HepG2 (cell line): ENCODE data around the gene CYP46A1. TPM values are rescaled to one million over a fixed set of nuclear protein-coding genes. Genes with fewer than 3 reads are reported as not detected.
A peak's percentile ranks its signal among the peaks of the same experiment; 100 is the strongest.

ENCODE experiments used
- SRSF4 ChIP-seq: fragments of 200-400 bp; formaldehyde crosslinking; IDR thresholded peaks from one replicate; pipeline ENCODE4 v1.6.1; 2018; ENCODE audit warnings: mild to moderate bottlenecking, low read depth, low read length, moderate library complexity; ENCODE audit not compliant: poor library complexity, severe bottlenecking
- SRSF9 ChIP-seq: fragments of 200-400 bp; formaldehyde crosslinking; IDR thresholded peaks from 2 replicates; pipeline ENCODE4 v1.6.1; 2018; ENCODE audit warnings: borderline replicate concordance, mild to moderate bottlenecking, low read depth, low read length; ENCODE audit not compliant: insufficient read depth, poor library complexity, severe bottlenecking
- ZFX ChIP-seq: sonication (generic); formaldehyde crosslinking; IDR thresholded peaks from 2 replicates; pipeline ENCODE4 v1.4.0; 2020; ENCODE audit warnings: mild to moderate bottlenecking, low read depth, missing genetic modification reagents, moderate library complexity
- ZNF34 ChIP-seq: sonication (generic); formaldehyde crosslinking; IDR thresholded peaks from 2 replicates; pipeline ENCODE4 v1.4.0; 2020; ENCODE audit warnings: mild to moderate bottlenecking, missing genetic modification reagents, borderline replicate concordance
- ZNF567 ChIP-seq: sonication (generic); formaldehyde crosslinking; IDR thresholded peaks from 2 replicates; pipeline ENCODE4 v1.8.1; 2023; ENCODE audit warnings: mild to moderate bottlenecking, missing genetic modification reagents, borderline replicate concordance
- ZNF709 ChIP-seq: sonication (generic); formaldehyde crosslinking; IDR thresholded peaks from 2 replicates; pipeline ENCODE4 v1.5.0; 2020; ENCODE audit warnings: mild to moderate bottlenecking, missing genetic modification reagents
- ZNF768 ChIP-seq: sonication (generic); formaldehyde crosslinking; IDR thresholded peaks from 2 replicates; pipeline ENCODE4 v1.4.0; 2020; ENCODE audit warnings: missing genetic modification reagents
- ZSCAN30 ChIP-seq: sonication (generic); formaldehyde crosslinking; IDR thresholded peaks from 2 replicates; pipeline ENCODE4 v1.5.0; 2020; ENCODE audit warnings: mild to moderate bottlenecking, missing genetic modification reagents
- polyA plus RNA-seq, 8 experiments: library from polyadenylated mRNA; depleted of rRNA in 3 of 8; stranded (reverse) in 7 of 8; unstranded in 1 of 8; fragments of >200 nt; fragmentation: Illumina TruSeq in 4 of 8; extraction: Trizol in 4 of 8; gene quantifications; 2 replicates each; pipeline versions ENCODE4 v1.2.1 to v1.2.3, GENCODE V29; 2011 to 2016; ENCODE audit warnings: low read depth in 4 of 8, missing spikeins in 1 of 8, mixed read lengths in 1 of 8; ENCODE audit not compliant: insufficient read depth in 1 of 8
- total RNA-seq, 5 experiments: library from RNA; depleted of rRNA; stranded (reverse); fragments of >200 nt; fragmentation: Illumina TruSeq; extraction: Trizol; gene quantifications; 2 replicates each; pipeline ENCODE4 v1.2.3, GENCODE V29; 2016; ENCODE audit warnings: low read depth in 1 of 5
- TF ChIP-seq, protein P1 (sequence below): sonication (generic); formaldehyde crosslinking; IDR thresholded peaks from 2 replicates; pipeline ENCODE4 v1.4.0; 2020; ENCODE audit warnings: missing genetic modification reagents
- TF ChIP-seq, protein P2 (sequence below): sonication (generic); formaldehyde crosslinking; IDR thresholded peaks from one replicate; pipeline ENCODE4 v1.5.1; 2020; ENCODE audit warnings: mild to moderate bottlenecking, missing genetic modification reagents; ENCODE audit errors: not compliant biosample characterization
- TF ChIP-seq, protein P3 (sequence below): sonication (generic); formaldehyde crosslinking; IDR thresholded peaks from 2 replicates; pipeline ENCODE4 v1.5.0; 2020; ENCODE audit warnings: missing genetic modification reagents
- TF ChIP-seq, protein P4 (sequence below): sonication (generic); formaldehyde crosslinking; IDR thresholded peaks from 2 replicates; pipeline ENCODE4 v1.4.0; 2020; ENCODE audit warnings: missing genetic modification reagents, borderline replicate concordance

The CYP46A1 gene
- total and polyA plus RNA-seq, 2 of the 13 experiments (the other 11 are each of a cell fraction or from before 2014, with no cell fraction given) = not detected

DNA sequence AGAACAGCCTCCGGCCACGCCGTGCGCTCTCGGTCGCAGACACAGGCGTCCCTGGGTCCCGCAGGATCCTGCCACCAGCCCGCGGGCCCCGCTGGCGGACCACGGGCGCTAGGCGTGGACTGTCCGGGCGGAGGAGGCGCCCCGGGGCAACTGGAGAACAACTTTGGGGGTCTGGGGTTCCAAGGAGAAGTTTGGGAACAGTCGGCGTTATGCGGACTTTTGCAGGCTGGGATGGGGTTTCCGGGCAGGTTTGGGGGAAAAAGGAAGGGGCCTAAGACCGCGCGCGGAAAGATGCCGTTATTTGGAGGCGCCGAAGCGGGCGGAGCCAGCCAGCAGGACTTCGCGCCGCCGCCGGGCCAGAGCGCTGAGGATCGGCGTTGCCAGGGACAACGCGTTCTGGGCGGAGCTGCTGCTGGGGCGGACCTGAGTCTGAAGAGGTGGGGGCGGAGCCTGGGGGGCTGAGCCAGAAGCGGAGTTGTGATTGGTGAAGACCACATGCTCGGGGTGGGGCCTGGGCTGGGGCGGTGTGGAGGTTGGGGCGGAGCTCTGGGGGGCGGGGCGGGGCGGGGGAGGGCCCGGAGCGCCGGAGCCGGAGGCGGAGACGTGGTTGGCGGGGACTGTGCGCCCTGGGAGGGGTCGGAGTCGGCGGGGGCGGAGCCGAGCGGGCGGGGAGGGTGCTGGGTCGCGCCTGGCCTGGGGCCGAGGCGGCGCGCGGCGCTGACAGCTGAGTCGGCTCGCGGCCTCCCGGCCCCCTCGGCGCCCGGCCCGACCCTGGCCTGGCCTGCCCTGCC is at the start of gene CYP46A1 (continued):
- TF ChIP-seq SRSF4 = no peak
- TF ChIP-seq ZNF34 (CRISPR knock-in tag) = no peak
- no peak for TF ChIP-seq ZNF567 (CRISPR knock-in tag)
- TF ChIP-seq SRSF9 = no peak
- TF ChIP-seq, protein P1, sequence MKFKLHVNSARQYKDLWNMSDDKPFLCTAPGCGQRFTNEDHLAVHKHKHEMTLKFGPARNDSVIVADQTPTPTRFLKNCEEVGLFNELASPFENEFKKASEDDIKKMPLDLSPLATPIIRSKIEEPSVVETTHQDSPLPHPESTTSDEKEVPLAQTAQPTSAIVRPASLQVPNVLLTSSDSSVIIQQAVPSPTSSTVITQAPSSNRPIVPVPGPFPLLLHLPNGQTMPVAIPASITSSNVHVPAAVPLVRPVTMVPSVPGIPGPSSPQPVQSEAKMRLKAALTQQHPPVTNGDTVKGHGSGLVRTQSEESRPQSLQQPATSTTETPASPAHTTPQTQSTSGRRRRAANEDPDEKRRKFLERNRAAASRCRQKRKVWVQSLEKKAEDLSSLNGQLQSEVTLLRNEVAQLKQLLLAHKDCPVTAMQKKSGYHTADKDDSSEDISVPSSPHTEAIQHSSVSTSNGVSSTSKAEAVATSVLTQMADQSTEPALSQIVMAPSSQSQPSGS (CRISPR knock-in tag) = no peak
- TF ChIP-seq, protein P2, sequence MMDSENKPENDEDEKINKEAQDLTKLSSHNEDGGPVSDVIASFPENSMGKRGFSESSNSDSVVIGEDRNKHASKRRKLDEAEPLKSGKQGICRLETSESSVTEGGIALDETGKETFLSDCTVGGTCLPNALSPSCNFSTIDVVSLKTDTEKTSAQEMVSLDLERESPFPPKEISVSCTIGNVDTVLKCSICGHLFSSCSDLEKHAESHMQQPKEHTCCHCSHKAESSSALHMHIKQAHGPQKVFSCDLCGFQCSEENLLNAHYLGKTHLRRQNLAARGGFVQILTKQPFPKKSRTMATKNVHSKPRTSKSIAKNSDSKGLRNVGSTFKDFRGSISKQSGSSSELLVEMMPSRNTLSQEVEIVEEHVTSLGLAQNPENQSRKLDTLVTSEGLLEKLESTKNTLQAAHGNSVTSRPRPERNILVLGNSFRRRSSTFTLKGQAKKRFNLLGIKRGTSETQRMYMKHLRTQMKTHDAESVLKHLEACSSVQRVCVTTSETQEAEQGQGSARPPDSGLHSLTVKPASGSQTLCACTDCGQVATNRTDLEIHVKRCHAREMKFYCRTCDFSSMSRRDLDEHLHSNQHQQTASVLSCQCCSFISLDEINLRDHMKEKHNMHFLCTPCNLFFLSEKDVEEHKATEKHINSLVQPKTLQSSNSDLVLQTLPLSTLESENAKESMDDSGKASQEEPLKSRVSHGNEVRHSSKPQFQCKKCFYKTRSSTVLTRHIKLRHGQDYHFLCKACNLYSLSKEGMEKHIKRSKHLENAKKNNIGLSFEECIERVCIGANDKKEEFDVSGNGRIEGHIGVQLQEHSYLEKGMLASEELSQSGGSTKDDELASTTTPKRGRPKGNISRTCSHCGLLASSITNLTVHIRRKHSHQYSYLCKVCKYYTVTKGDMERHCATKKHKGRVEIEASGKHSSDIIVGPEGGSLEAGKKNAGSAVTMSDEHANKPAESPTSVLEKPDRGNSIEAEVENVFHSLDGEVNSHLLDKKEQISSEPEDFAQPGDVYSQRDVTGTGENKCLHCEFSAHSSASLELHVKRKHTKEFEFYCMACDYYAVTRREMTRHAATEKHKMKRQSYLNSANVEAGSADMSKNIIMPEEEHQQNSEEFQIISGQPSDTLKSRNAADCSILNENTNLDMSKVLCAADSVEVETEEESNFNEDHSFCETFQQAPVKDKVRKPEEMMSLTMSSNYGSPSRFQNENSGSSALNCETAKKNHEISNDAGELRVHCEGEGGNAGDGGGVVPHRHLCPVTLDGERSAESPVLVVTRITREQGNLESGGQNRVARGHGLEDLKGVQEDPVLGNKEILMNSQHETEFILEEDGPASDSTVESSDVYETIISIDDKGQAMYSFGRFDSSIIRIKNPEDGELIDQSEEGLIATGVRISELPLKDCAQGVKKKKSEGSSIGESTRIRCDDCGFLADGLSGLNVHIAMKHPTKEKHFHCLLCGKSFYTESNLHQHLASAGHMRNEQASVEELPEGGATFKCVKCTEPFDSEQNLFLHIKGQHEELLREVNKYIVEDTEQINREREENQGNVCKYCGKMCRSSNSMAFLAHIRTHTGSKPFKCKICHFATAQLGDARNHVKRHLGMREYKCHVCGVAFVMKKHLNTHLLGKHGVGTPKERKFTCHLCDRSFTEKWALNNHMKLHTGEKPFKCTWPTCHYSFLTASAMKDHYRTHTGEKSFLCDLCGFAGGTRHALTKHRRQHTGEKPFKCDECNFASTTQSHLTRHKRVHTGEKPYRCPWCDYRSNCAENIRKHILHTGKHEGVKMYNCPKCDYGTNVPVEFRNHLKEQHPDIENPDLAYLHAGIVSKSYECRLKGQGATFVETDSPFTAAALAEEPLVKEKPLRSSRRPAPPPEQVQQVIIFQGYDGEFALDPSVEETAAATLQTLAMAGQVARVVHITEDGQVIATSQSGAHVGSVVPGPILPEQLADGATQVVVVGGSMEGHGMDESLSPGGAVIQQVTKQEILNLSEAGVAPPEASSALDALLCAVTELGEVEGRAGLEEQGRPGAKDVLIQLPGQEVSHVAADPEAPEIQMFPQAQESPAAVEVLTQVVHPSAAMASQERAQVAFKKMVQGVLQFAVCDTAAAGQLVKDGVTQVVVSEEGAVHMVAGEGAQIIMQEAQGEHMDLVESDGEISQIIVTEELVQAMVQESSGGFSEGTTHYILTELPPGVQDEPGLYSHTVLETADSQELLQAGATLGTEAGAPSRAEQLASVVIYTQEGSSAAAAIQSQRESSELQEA (CRISPR knock-in tag) = no peak
- peak; percentile 16; the same call in 1 of the 2 replicates for TF ChIP-seq ZNF768 (CRISPR knock-in tag)
- no peak for TF ChIP-seq ZNF709
- peak; percentile 77 for TF ChIP-seq ZFX (CRISPR knock-in tag)
- TF ChIP-seq, protein P3, sequence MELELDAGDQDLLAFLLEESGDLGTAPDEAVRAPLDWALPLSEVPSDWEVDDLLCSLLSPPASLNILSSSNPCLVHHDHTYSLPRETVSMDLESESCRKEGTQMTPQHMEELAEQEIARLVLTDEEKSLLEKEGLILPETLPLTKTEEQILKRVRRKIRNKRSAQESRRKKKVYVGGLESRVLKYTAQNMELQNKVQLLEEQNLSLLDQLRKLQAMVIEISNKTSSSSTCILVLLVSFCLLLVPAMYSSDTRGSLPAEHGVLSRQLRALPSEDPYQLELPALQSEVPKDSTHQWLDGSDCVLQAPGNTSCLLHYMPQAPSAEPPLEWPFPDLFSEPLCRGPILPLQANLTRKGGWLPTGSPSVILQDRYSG = no peak
- no peak for TF ChIP-seq ZSCAN30 (CRISPR knock-in tag)
- TF ChIP-seq, protein P4, sequence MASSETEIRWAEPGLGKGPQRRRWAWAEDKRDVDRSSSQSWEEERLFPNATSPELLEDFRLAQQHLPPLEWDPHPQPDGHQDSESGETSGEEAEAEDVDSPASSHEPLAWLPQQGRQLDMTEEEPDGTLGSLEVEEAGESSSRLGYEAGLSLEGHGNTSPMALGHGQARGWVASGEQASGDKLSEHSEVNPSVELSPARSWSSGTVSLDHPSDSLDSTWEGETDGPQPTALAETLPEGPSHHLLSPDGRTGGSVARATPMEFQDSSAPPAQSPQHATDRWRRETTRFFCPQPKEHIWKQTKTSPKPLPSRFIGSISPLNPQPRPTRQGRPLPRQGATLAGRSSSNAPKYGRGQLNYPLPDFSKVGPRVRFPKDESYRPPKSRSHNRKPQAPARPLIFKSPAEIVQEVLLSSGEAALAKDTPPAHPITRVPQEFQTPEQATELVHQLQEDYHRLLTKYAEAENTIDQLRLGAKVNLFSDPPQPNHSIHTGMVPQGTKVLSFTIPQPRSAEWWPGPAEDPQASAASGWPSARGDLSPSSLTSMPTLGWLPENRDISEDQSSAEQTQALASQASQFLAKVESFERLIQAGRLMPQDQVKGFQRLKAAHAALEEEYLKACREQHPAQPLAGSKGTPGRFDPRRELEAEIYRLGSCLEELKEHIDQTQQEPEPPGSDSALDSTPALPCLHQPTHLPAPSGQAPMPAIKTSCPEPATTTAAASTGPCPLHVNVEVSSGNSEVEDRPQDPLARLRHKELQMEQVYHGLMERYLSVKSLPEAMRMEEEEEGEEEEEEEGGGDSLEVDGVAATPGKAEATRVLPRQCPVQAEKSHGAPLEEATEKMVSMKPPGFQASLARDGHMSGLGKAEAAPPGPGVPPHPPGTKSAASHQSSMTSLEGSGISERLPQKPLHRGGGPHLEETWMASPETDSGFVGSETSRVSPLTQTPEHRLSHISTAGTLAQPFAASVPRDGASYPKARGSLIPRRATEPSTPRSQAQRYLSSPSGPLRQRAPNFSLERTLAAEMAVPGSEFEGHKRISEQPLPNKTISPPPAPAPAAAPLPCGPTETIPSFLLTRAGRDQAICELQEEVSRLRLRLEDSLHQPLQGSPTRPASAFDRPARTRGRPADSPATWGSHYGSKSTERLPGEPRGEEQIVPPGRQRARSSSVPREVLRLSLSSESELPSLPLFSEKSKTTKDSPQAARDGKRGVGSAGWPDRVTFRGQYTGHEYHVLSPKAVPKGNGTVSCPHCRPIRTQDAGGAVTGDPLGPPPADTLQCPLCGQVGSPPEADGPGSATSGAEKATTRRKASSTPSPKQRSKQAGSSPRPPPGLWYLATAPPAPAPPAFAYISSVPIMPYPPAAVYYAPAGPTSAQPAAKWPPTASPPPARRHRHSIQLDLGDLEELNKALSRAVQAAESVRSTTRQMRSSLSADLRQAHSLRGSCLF (CRISPR knock-in tag) = no peak
